GM12865 (cell line): ENCODE results near the gene PPP2R2C.

Source experiments
- DNase-seq: peaks from one replicate; pipeline ENCODE4 v3.0.0; 2010; ENCODE audit warnings: low read depth
- H3K4me3 ChIP-seq: 2 replicates; pipeline ENCODE4 v1.5.1; 2011; ENCODE audit warnings: mild to moderate bottlenecking, low read depth, low read length, control low read depth
- TF ChIP-seq, protein P1 (sequence below): IDR thresholded peaks from 2 replicates; pipeline ENCODE4 v1.5.1; 2011; ENCODE audit warnings: low read length, control low read depth, low read depth, inconsistent platforms; ENCODE audit not compliant: insufficient read depth; ENCODE audit errors: missing control alignments

The PPP2R2C gene

DNA sequence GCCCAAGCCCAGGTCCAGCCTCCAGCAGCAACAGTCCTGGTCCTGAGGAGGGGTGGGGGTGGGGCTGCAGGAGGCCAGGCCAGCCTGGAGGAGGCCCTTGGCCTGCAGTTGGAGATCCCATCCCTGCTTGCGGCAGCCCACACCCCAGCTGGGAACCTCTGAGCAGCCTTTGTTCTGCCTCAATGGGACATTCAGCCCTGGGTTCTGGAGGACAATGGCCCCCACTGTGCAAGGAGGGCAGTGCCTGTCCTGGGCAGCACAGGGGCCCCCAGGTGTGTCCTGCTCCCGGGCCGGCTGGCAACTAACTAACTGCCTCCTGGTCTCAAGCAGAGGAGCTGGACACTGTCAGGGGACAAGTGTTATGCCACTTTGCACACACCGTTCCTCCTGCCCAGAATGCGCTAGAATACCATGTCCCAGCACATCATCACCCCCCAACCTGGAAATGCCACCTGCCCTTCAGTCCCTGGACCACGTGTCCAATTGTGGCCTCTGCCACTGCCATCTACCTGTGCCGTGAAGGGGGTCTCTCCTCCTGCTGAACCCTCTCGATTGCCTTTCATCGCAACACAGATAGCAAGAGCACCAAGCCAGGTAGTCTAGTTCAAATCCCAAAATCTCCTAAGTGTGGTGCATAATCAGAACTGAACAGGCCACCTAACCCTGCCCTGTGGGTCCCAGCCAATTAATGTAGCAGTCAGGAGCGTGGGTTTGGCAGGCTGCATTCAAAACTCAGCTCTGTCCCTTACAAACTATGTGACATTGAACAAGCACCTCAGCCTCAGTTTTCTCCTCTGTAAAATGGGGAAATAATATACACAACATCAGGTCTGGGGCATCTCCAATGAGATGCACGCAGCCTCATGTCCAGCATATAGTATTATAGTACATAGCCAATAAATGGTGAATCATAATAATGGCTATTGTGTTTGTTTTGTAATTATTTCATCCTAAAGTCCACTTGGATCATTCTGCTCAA, 8.8 kb downstream of the PPP2R2C start:
- H3K4me3 ChIP-seq = no peak overlapping the region
- TF ChIP-seq, protein P1, sequence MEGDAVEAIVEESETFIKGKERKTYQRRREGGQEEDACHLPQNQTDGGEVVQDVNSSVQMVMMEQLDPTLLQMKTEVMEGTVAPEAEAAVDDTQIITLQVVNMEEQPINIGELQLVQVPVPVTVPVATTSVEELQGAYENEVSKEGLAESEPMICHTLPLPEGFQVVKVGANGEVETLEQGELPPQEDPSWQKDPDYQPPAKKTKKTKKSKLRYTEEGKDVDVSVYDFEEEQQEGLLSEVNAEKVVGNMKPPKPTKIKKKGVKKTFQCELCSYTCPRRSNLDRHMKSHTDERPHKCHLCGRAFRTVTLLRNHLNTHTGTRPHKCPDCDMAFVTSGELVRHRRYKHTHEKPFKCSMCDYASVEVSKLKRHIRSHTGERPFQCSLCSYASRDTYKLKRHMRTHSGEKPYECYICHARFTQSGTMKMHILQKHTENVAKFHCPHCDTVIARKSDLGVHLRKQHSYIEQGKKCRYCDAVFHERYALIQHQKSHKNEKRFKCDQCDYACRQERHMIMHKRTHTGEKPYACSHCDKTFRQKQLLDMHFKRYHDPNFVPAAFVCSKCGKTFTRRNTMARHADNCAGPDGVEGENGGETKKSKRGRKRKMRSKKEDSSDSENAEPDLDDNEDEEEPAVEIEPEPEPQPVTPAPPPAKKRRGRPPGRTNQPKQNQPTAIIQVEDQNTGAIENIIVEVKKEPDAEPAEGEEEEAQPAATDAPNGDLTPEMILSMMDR = no peak
- DNase-seq = no peak

DNA sequence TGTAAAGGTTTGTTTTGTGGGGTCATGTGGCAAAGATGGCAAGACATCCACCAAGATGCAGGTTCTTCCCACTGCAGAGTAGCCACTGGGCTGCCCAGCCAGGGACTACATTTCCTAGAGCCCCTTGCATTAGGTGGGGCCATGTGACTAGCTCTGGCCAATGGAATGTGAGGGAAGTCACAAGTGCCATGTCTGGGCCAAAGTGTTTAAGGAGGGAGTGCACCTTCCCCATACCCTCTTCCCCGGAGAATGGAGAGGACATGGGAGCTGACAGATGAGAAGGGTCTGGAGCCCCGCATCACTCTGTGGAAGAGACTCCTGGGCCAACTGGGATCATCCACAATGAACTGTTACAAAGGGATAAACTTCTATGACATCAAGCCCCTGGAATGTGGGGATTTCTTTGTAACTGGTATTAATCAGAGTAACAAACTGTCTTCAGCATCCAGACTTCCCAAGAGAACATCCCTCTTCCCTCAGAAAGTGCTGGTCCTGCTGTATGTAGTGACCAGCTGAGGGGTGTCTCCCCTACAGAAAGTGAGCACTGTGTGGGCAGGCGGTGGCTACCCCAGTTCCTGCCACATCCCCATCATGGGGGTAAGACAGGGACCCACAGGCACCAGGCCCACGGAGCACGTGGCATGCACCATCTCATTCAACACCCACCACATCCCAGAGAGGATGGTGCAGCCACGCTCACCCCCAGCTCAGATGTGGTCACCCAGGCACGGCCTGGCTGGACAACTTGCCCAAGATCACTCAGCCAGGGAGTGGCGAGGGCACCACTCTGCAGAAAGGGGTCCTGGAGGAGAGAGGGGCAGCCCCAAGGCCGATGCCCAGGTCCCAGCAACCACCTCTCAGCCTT, 10.9 kb downstream of the PPP2R2C start:
- TF ChIP-seq, protein P1 = no peak
- no peak overlapping the region for H3K4me3 ChIP-seq
- no peak for DNase-seq

DNA sequence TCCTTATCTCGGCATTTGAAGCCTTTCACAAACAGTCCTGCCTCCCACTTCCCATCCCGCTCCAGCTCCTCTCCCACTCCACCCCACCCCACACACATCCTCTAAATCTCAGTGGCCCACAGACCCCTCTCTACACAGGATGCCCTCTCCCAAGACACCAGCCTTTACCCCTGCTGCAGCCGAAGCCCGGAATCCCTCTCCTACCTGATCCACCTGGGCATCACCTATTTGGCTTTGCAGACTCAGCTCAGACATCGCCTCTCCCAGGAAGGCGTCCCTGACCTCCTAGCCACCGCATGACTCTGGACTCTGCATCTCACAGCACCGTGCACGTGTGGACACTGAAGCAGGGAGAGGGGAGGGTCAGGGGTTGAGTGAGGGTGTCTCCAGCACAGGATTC, 11.5 kb downstream of the PPP2R2C start:
- no peak overlapping the region for H3K4me3 ChIP-seq
- TF ChIP-seq, protein P1 = no peak
- DNase-seq = no peak

DNA sequence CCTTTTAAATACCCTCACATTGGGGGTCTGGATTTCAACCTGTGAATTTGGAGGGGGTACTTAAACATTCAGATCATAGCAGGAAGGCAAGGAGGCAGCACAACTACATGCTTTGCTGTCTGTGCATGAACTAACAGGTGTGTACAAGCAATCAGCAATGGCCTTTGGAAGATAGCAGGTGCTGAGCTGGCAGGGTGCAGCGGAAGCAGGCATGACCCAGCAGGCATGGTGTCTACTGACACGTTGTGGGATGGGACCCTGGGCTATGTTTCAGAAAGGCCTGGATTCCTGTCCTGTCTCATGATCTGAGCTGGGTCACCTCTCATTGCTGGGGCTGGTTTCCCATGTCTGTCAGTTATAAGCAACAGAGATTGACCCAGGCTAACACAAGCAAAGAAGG, 13.9 kb downstream of the PPP2R2C start:
- no peak for DNase-seq
- no peak overlapping the region for H3K4me3 ChIP-seq
- TF ChIP-seq, protein P1 = no peak

DNA sequence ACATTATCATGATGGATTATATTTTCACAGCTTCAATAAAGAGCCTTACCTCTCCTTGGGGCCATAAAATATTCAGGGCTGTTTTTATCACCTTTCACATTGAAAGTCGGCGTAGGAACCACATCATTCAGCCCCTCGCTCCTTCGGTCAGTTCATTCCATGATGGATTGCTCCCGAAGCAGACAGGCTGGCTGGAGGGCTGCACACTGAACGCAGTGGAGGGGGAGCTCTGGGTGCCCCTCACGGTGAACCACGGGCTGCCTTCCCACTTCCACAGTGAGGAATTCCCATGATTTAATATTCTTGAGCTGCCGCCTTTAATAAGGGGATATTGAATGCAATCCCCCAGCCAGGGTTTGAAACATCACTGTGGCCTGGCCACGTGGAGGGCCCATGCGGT, 16.0 kb downstream of the PPP2R2C start:
- no peak for DNase-seq
- H3K4me3 ChIP-seq = no peak overlapping the region
- TF ChIP-seq, protein P1 = no peak

DNA sequence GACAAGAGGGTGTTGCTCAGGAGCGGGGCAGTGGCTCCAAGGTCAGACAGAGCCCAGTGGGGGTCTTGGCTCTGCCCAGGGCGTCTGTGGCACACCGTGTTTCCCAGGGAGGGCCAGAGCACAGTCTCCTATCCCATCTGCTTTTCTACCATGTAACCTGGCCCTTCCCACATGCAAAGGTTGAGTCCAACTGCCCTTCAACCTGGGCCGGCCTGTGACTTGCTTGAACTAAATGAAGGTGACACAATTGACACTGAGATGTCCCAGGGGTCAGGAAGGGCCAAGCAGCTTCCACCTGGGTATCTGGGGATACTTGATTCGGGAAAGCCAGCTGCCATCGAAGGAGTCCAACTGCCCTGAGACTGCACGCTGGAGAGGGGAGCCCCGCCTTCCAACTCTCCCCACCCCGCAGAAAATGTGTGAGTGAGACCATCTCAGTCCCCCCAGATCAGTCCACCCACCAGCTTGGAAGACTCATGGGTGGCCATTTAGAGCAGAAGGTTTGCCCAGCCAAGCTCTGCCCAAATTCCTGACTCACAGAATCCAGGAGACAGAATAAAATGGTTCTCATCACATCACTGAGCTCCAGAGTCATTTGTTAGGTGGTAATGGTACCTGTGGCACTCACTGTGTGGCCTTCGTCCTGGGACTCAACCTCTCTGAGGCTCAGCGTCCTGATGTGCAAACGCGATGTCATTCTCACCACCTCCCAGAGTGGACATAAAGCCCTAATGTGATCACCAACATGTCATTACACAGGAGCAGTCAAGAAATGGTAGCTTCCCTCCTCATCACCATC, 18.1 kb downstream of the PPP2R2C start:
- no peak overlapping the region for H3K4me3 ChIP-seq
- TF ChIP-seq, protein P1 = no peak
- DNase-seq = no peak
